K562 (cell line): ENCODE data around the gene ZNF485. TPM values are rescaled to one million over a fixed set of nuclear protein-coding genes. Genes with fewer than 3 reads are reported as not detected.

Experiments
- CTCFL ChIP-seq: IDR thresholded peaks from 2 replicates; pipeline ENCODE4 v1.6.1; 2011; ENCODE audit warnings: borderline replicate concordance, low read depth, mild to moderate bottlenecking, moderate library complexity, low read length; ENCODE audit not compliant: insufficient read depth, poor library complexity, severe bottlenecking
- FOXO4 ChIP-seq: fragments of 450-650 bp; formaldehyde crosslinking; IDR thresholded peaks from 2 replicates; pipeline ENCODE4 v1.4.0; 2020; ENCODE audit warnings: mild to moderate bottlenecking, moderate library complexity
- FUS ChIP-seq: fragments of 200-400 bp; formaldehyde crosslinking; optimal IDR thresholded peaks from 2 replicates; pipeline ENCODE3; 2017; ENCODE audit warnings: low read depth, low read length
- HDAC2 ChIP-seq: fragments of 450-650 bp; IDR thresholded peaks from 2 replicates; pipeline ENCODE4 v1.6.1; 2016; ENCODE audit warnings: mild to moderate bottlenecking
- IFI16 ChIP-seq: fragments of 250-450 bp; sonication (Bioruptor Pico); IDR thresholded peaks from 2 replicates; pipeline ENCODE4 v2.1.2; 2022; ENCODE audit warnings: mild to moderate bottlenecking, inconsistent platforms
- KDM1A ChIP-seq, 2 experiments: fragments of 450-650 bp; IDR thresholded peaks; 2 replicates each; pipeline ENCODE4 v1.6.1; 2016; ENCODE audit warnings: mild to moderate bottlenecking in 2 of 2
- L3MBTL2 ChIP-seq: fragments of 450-650 bp; IDR thresholded peaks from 2 replicates; pipeline ENCODE4 v1.6.1; 2016; ENCODE audit warnings: mild to moderate bottlenecking, moderate library complexity
- MBD1 ChIP-seq: fragments of 250-450 bp; sonication (Bioruptor Pico); IDR thresholded peaks from 2 replicates; pipeline ENCODE4 v1.8.0; 2022; ENCODE audit warnings: inconsistent platforms
- MTF1 ChIP-seq: fragments of 250-450 bp; sonication (Bioruptor Pico); IDR thresholded peaks from 2 replicates; pipeline ENCODE4 v1.9.0; 2021; ENCODE audit warnings: moderate library complexity, mild to moderate bottlenecking, inconsistent platforms, borderline replicate concordance
- NCOA4 ChIP-seq: fragments of 450-650 bp; IDR thresholded peaks from 2 replicates; pipeline ENCODE4 v1.6.1; 2018; ENCODE audit warnings: mild to moderate bottlenecking; ENCODE audit not compliant: partially characterized antibody
- POLR3G ChIP-seq: IDR thresholded peaks from 2 replicates; pipeline ENCODE4 v1.6.1; 2011; ENCODE audit not compliant: insufficient read length, insufficient replicate concordance; ENCODE audit errors: extremely low read depth
- RAD51 ChIP-seq: fragments of 450-650 bp; IDR thresholded peaks from 2 replicates; pipeline ENCODE4 v1.7.1; 2016; ENCODE audit warnings: low read depth, mild to moderate bottlenecking, borderline replicate concordance
- RBBP5 ChIP-seq: fragments of 200-600 bp; sonication (generic); IDR thresholded peaks from 2 replicates; pipeline ENCODE4 v1.6.1; 2012; ENCODE audit warnings: borderline replicate concordance, mild to moderate bottlenecking, low read length, control low read depth, inconsistent platforms; ENCODE audit not compliant: insufficient read depth, poor library complexity, severe bottlenecking
- RBM14 ChIP-seq: fragments of 200-400 bp; formaldehyde crosslinking; IDR thresholded peaks from 2 replicates; pipeline ENCODE4 v1.6.1; 2018; ENCODE audit warnings: low read depth, mild to moderate bottlenecking, low read length, moderate library complexity, borderline replicate concordance; ENCODE audit not compliant: insufficient read depth
- SLC30A9 ChIP-seq: fragments of 250-450 bp; sonication (Bioruptor Pico); IDR thresholded peaks from 2 replicates; pipeline ENCODE4 v1.8.0; 2022; ENCODE audit warnings: mild to moderate bottlenecking, moderate library complexity
- SRSF7 ChIP-seq: fragments of 200-400 bp; formaldehyde crosslinking; optimal IDR thresholded peaks from 2 replicates; pipeline ENCODE3; 2017; ENCODE audit warnings: mild to moderate bottlenecking, low read depth, low read length
- TSC22D4 ChIP-seq: fragments of 450-650 bp; IDR thresholded peaks from 2 replicates; pipeline ENCODE4 v1.6.1; 2016; ENCODE audit warnings: missing genetic modification characterization, missing biosample characterization, control low read depth
- YBX1 ChIP-seq: fragments of 450-650 bp; IDR thresholded peaks from 2 replicates; pipeline ENCODE4 v1.7.1; 2016; ENCODE audit warnings: mild to moderate bottlenecking
- ZC3H11A ChIP-seq: IDR thresholded peaks from 2 replicates; pipeline ENCODE4 v1.6.1; 2012; ENCODE audit warnings: low read depth, low read length, improper control_type of control experiment
- ZNF41 ChIP-seq: fragments of 250-450 bp; sonication (Bioruptor Pico); conservative IDR thresholded peaks from 2 replicates; pipeline ENCODE4 v1.4.0; 2020; ENCODE audit warnings: mild to moderate bottlenecking
- ZNF639 ChIP-seq, 2 experiments: fragments of 200-800 bp in 1 of 2; sonication (Bioruptor generic) in 1 of 2; sonication (generic) in 1 of 2; formaldehyde crosslinking in 1 of 2; IDR thresholded peaks in 1 of 2; conservative IDR thresholded peaks in 1 of 2; 2 replicates each; pipeline versions ENCODE4 v1.5.0 to v1.6.1; 2016 to 2020; ENCODE audit warnings: missing compliant biosample characterization in 1 of 2, missing genetic modification characterization in 1 of 2, missing genetic modification reagents in 1 of 2
- ZNF77 ChIP-seq: fragments of 250-450 bp; sonication (Bioruptor Pico); IDR thresholded peaks from 2 replicates; pipeline ENCODE4 v1.5.0; 2020
- polyA plus RNA-seq, 8 experiments: library from polyadenylated mRNA; depleted of rRNA in 4 of 8; stranded (reverse) in 5 of 8; unstranded in 3 of 8; fragments of >200 nt; fragmentation: Nextera tagmentation in 2 of 8; fragmentation: Illumina TruSeq in 1 of 8; extraction: Ambion mirVana in 2 of 8; extraction: Trizol in 1 of 8; gene quantifications; 2 replicates each; pipeline versions ENCODE4 v1.2.1 to v1.2.3, GENCODE V29; 2011 to 2014; ENCODE audit warnings: inconsistent platforms in 1 of 8, missing spikeins in 1 of 8
- total RNA-seq, 7 experiments: library from RNA; depleted of rRNA in 6 of 7; stranded (reverse); fragments of >200 nt in 6 of 7; fragmentation: Illumina TruSeq in 2 of 7; extraction: Trizol in 2 of 7; gene quantifications; 2 replicates each; pipeline versions ENCODE4 v1.2.1 to v1.2.3, GENCODE V29; 2011 to 2021; ENCODE audit warnings: low replicate concordance in 1 of 7

The ZNF485 gene
- total and polyA plus RNA-seq, 9 of the 15 experiments (the other 6 are each of a cell fraction or from before 2014, with no cell fraction given) = 8.0 to 18.7 (median 11.9) TPM

GRCh38 chr10:43648398-43649184 lies 42.4 kb downstream of the ZNF485 start, which contains the start of gene ZNF32 (continued):
- peak; percentile 12 to 82; a peak in 2 of 4 replicates for TF ChIP-seq ZNF639 (CRISPR knock-in tag; conservative IDR thresholded peaks at IDR 0.05 in 1 of 2, IDR thresholded peaks at IDR 0.05 in 1 of 2)
- TF ChIP-seq CTCFL = peak; percentile 2
- no peak for TF ChIP-seq ZNF77 (CRISPR knock-in tag)
- TF ChIP-seq NCOA4 = no peak
- TF ChIP-seq KDM1A (IDR thresholded peaks at IDR 0.05) = no peak
- TF ChIP-seq RBBP5 = peak; percentile 91
- no peak for TF ChIP-seq YBX1
- TF ChIP-seq MTF1 (CRISPR knock-in tag) = no peak
- TF ChIP-seq L3MBTL2 = peak; percentile 97
- no peak for TF ChIP-seq ZNF41 (CRISPR knock-in tag)
- no peak for TF ChIP-seq FOXO4
- peak; percentile 48 for TF ChIP-seq FUS
- no peak for TF ChIP-seq MBD1 (CRISPR knock-in tag)
- TF ChIP-seq ZC3H11A = no peak; the same call in 1 of the 2 replicates
- no peak for TF ChIP-seq RBM14
- TF ChIP-seq HDAC2 = no peak
- TF ChIP-seq IFI16 (CRISPR knock-in tag) = no peak
- TF ChIP-seq TSC22D4 (tag) = no peak
- TF ChIP-seq RAD51 = no peak
- TF ChIP-seq POLR3G = no peak
- TF ChIP-seq SLC30A9 (CRISPR knock-in tag) = no peak
- TF ChIP-seq SRSF7 = peak; percentile 32
